ENCODE data around the gene MEGF11.

- TF ChIP-seq ZNF8 (CRISPR knock-in tag; IDR thresholded peaks at IDR 0.05), result no peak
- no peak for TF ChIP-seq ZFP3 (CRISPR knock-in tag; IDR thresholded peaks at IDR 0.05)
- no peak for TF ChIP-seq GLIS3 (CRISPR knock-in tag; IDR thresholded peaks at IDR 0.05)
- TF ChIP-seq, protein P1, sequence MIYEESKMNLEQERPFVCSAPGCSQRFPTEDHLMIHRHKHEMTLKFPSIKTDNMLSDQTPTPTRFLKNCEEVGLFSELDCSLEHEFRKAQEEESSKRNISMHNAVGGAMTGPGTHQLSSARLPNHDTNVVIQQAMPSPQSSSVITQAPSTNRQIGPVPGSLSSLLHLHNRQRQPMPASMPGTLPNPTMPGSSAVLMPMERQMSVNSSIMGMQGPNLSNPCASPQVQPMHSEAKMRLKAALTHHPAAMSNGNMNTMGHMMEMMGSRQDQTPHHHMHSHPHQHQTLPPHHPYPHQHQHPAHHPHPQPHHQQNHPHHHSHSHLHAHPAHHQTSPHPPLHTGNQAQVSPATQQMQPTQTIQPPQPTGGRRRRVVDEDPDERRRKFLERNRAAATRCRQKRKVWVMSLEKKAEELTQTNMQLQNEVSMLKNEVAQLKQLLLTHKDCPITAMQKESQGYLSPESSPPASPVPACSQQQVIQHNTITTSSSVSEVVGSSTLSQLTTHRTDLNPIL (CRISPR knock-in tag; IDR thresholded peaks at IDR 0.05; ENCODE audit: low read depth), result no peak
- no peak for TF ChIP-seq BACH2 (CRISPR knock-in tag; IDR thresholded peaks at IDR 0.05; ENCODE audit: borderline replicate concordance)
- TF ChIP-seq, protein P2, sequence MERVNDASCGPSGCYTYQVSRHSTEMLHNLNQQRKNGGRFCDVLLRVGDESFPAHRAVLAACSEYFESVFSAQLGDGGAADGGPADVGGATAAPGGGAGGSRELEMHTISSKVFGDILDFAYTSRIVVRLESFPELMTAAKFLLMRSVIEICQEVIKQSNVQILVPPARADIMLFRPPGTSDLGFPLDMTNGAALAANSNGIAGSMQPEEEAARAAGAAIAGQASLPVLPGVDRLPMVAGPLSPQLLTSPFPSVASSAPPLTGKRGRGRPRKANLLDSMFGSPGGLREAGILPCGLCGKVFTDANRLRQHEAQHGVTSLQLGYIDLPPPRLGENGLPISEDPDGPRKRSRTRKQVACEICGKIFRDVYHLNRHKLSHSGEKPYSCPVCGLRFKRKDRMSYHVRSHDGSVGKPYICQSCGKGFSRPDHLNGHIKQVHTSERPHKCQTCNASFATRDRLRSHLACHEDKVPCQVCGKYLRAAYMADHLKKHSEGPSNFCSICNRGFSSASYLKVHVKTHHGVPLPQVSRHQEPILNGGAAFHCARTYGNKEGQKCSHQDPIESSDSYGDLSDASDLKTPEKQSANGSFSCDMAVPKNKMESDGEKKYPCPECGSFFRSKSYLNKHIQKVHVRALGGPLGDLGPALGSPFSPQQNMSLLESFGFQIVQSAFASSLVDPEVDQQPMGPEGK (CRISPR knock-in tag; IDR thresholded peaks at IDR 0.05; ENCODE audit: borderline replicate concordance), result no peak
- no peak for TF ChIP-seq ZC3H10 (CRISPR knock-in tag; IDR thresholded peaks at IDR 0.05)
Measured at GRCh38 chr15:66078929-66079275, 174.6 kb downstream of the MEGF11 start.
